Measurements from ENCODE around the gene NEAT1.

Gene NEAT1

GRCh38 chr11:65482306-65482850 is 59.8 kb downstream of the NEAT1 start:
- no peak for DNase-seq (ENCODE audit: low spot score)

GRCh38 chr11:65485920-65486219 is 63.3 kb downstream of the NEAT1 start:
- no peak for DNase-seq (ENCODE audit: low spot score)

- DNase-seq (ENCODE audit: low spot score): no peak
These were observed 64.2 kb downstream of the NEAT1 start for GRCh38 chr11:65486570-65487466.

- peak; percentile 29 for DNase-seq (ENCODE audit: low spot score)
These were observed 65.1 kb downstream of the NEAT1 start for GRCh38 chr11:65487467-65488272.

GRCh38 chr11:65488273-65489034 is 65.9 kb downstream of the NEAT1 start:
- no peak for DNase-seq (ENCODE audit: low spot score)

GRCh38 chr11:65489035-65489705 is 66.6 kb downstream of the NEAT1 start:
- DNase-seq (ENCODE audit: low spot score): no peak

GRCh38 chr11:65489706-65490320 is 67.2 kb downstream of the NEAT1 start:
- no peak for DNase-seq (ENCODE audit: low spot score)

- no peak for DNase-seq (ENCODE audit: low spot score)
These were observed 68.5 kb downstream of the NEAT1 start for GRCh38 chr11:65491163-65491465.

- DNase-seq (ENCODE audit: low spot score): no peak
These were observed 69.2 kb downstream of the NEAT1 start for GRCh38 chr11:65491614-65492386.

- no peak for DNase-seq (ENCODE audit: low spot score)
These were observed 69.7 kb downstream of the NEAT1 start for GRCh38 chr11:65492387-65492636.

- DNase-seq (ENCODE audit: low spot score): no peak
These were observed 70.2 kb downstream of the NEAT1 start for GRCh38 chr11:65492637-65493366.

- no peak for DNase-seq (ENCODE audit: low spot score)
These were observed 71.0 kb downstream of the NEAT1 start for GRCh38 chr11:65493367-65494176.
